HG02571 (cell line): ENCODE data around the gene PARVG.

Experiments used
- ATAC-seq: cut with Tn5 transposase; IDR thresholded peaks from one replicate; pipeline ENCODE4 v1.9.1; 2021; ENCODE audit warnings: mild to moderate bottlenecking, moderate library complexity; ENCODE audit not compliant: unreplicated experiment

PARVG gene

GRCh38 chr22:44180706-44181032, at the start of gene PARVG:
Gene PARVG (plus strand): TSS chr22:44180925. CDS start chr22:44183330, 2,405 bp downstream.
- no peak for ATAC-seq

- ATAC-seq: no peak
Observed at GRCh38 chr22:44131412-44131811, 49.3 kb upstream of the PARVG start.

- no peak for ATAC-seq
Observed at GRCh38 chr22:44131989-44132685, 48.6 kb upstream of the PARVG start.

- no peak for ATAC-seq
Observed at GRCh38 chr22:44132724-44133123, 48.0 kb upstream of the PARVG start.

GRCh38 chr22:44133161-44133560, 47.6 kb upstream of the PARVG start:
- no peak for ATAC-seq

GRCh38 chr22:44133901-44134571, 46.7 kb upstream of the PARVG start:
- ATAC-seq: no peak

- ATAC-seq: no peak
Observed at GRCh38 chr22:44136112-44136511, 44.6 kb upstream of the PARVG start.

GRCh38 chr22:44136786-44137185, 43.9 kb upstream of the PARVG start:
- no peak for ATAC-seq

GRCh38 chr22:44137415-44137814, 43.3 kb upstream of the PARVG start:
- no peak for ATAC-seq

GRCh38 chr22:44139773-44140172, 41.0 kb upstream of the PARVG start:
- ATAC-seq: no peak

GRCh38 chr22:44142421-44143104, 38.2 kb upstream of the PARVG start:
- no peak for ATAC-seq

GRCh38 chr22:44143105-44143474, 37.6 kb upstream of the PARVG start:
- ATAC-seq: no peak

- no peak for ATAC-seq
Observed at GRCh38 chr22:44143579-44143978, 37.1 kb upstream of the PARVG start.

GRCh38 chr22:44144046-44144569, 36.6 kb upstream of the PARVG start:
- ATAC-seq: no peak

- no peak for ATAC-seq
Observed at GRCh38 chr22:44145544-44145943, 35.2 kb upstream of the PARVG start.

GRCh38 chr22:44146088-44146861, 34.5 kb upstream of the PARVG start:
- no peak for ATAC-seq

- ATAC-seq: no peak
Observed at GRCh38 chr22:44147008-44147645, 33.6 kb upstream of the PARVG start.

GRCh38 chr22:44147821-44148574, 32.7 kb upstream of the PARVG start:
- no peak for ATAC-seq

- no peak for ATAC-seq
Observed at GRCh38 chr22:44151676-44152075, 29.0 kb upstream of the PARVG start.

GRCh38 chr22:44153710-44154109, 27.0 kb upstream of the PARVG start:
- ATAC-seq: no peak
